22Rv1 (cell line): ENCODE data around the gene TAB2.

Experiments used
- H3K27ac ChIP-seq: fragments of 450-650 bp; 2 replicates; pipeline ENCODE4 v1.5.1; 2017
- CTCF ChIP-seq: fragments of 450-650 bp; IDR thresholded peaks from 2 replicates; pipeline ENCODE4 v1.5.1; 2017; ENCODE audit warnings: mild to moderate bottlenecking
- ZFX ChIP-seq: fragments of 450-650 bp; IDR thresholded peaks from 2 replicates; pipeline ENCODE4 v1.6.1; 2017; ENCODE audit warnings: antibody characterized with exemption, borderline replicate concordance

TAB2 gene

DNA sequence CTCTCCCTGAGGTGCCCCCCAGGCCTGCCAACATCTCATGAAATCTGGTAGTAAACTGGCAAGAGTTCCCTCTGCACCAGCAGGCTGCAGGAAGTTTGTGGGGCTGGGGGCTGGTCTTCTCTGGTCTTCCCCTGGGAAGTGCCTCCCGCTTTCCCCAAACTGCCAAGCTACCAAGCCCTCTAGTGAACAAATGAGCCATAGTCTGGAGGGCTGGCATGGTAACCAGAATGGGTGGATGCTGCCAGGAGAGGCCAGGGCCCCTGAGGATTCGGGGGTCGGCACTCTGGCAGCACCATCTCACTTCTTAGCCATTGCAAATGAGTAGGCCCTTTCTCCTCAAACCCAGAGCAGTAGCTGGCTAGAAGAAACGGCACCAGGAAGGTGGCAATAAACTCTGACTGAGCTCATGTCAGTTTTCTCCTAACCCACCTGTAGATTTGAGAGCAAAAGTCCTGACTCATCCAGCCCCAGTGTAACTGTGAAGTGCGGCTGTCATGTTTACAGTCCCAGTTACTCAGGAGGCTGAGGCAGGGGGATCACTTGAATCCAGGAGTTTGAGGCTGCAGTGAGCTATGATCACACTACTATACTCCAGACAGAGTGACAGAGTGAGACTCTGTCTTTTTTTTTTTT is 131.4 kb downstream of the TAB2 start:
- no peak for TF ChIP-seq ZFX
- TF ChIP-seq CTCF: no peak
- no peak overlapping the region for H3K27ac ChIP-seq

- H3K27ac ChIP-seq: no peak overlapping the region
- TF ChIP-seq ZFX (no peak), CTCF (no peak)
Observed at GRCh38 chr6:149449831-149450678, 132.5 kb downstream of the TAB2 start.

DNA sequence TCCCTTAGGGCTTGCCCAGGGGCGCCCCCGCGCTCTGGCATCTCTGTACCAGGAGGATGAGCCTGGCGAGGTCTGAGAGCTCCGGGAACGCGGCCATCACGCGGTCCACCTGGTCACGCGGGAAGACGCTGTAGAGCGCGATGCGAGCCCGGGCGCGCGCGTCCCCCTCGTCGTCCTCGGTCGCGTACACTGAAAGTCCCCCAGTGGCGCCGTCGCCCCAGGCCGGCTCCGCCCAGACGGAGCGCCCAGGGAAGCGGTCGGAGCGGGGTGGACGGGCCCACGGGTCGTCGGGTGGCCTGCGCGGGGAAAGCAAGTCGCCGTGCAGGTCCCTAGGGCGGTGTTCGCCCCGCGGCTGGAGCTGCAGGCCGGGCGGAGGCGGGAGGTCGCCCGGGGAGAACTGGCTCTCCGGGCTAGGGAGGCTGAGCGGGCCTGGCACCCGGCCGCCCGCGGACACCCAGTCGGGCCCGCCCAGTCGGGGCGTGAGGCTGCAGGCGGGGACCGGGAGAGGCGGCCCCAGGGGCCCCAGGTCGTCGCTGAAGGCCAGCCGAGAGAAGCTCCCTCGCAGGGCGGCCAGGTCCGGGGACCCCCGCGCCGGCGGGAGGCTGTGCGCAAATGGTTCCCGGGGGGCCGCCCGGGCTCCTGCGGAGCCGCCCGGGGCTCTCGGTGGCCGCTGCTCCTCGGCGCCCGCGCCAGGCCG is 133.3 kb downstream of the TAB2 start:
- TF ChIP-seq ZFX: no peak
- TF ChIP-seq CTCF: no peak

GRCh38 chr6:149451376-149452036 is 134.0 kb downstream of the TAB2 start:
- no peak overlapping the region for H3K27ac ChIP-seq
- TF ChIP-seq CTCF (no peak), ZFX (no peak)

More for the DNA sequence above, 133.3 kb downstream of the TAB2 start:
- H3K27ac ChIP-seq: no peak overlapping the region

DNA sequence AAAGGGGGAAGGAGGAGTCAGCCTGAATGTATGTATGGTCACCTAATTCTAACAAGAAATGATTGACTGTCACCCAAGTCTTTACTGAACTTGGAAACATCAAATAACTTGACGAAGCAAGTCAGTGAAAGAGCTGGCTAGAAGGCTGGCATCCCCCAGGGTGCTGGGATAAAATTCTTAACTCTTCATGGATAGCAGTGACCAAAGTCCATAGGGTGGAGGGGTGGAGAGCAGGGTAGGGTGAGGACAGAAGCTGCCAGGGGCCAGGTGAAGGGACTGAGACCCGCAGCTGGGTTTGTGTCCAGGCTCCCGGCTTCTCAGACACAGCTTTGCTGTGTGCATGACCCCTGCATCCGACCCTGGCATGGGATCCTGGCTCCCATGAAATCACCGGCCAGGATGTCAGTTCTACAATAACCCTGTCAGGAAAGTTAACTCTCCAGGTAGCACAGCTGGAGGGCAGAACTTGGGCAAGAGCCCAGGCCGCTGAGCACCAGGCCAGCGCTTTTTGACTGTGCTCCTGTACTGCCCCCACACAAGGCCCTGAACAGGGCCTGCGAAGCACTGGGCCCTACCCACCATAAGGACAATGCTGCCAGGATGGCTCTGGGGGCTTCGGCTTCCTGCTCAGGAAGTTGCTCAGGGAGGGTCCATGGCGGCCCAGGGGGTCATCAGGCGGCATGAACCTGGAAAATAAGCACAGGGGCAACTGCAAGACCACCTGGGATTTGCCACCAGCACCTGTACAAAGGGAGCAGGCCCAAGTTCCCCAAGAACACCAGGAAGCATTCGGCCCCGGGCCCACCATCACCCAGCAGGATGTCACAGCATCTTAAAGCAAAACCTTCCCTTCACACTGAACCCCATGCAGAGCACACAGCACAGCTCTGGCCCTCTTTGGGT is 134.8 kb downstream of the TAB2 start:
- no peak for TF ChIP-seq CTCF

GRCh38 chr6:149453597-149454345 is 136.3 kb downstream of the TAB2 start:
- TF ChIP-seq CTCF: no peak
- no peak for TF ChIP-seq ZFX
- H3K27ac ChIP-seq: no peak overlapping the region

More for the DNA sequence above, 134.8 kb downstream of the TAB2 start:
- H3K27ac ChIP-seq: no peak overlapping the region
